HepG2 (cell line): ENCODE measurements around the gene AARSD1. TPM values are rescaled to one million over a fixed set of nuclear protein-coding genes. Genes with fewer than 3 reads are reported as not detected.

Source experiments
- EHMT2 ChIP-seq: fragments of 200-600 bp; sonication (generic); IDR thresholded peaks from 2 replicates; pipeline ENCODE4 v1.7.0; 2017; ENCODE audit warnings: antibody characterized with exemption, low read depth, low read length, borderline replicate concordance
- GATA4 ChIP-seq: sonication (generic); IDR thresholded peaks from 2 replicates; pipeline ENCODE4 v1.6.1; 2016; ENCODE audit warnings: antibody characterized with exemption, low read depth, borderline replicate concordance
- JARID2 ChIP-seq: sonication (generic); formaldehyde crosslinking; IDR thresholded peaks from 2 replicates; pipeline ENCODE4 v1.8.1; 2023; ENCODE audit warnings: missing genetic modification reagents, inconsistent platforms; ENCODE audit not compliant: insufficient replicate concordance
- LCORL ChIP-seq, 2 experiments: fragments of 450-650 bp in 1 of 2; sonication (generic) in 1 of 2; formaldehyde crosslinking in 1 of 2; IDR thresholded peaks; 2 replicates each; pipeline versions ENCODE4 v1.5.0 to v1.6.1; 2017 to 2020; ENCODE audit warnings: antibody characterized with exemption in 1 of 2, missing genetic modification reagents in 1 of 2
- MIER2 ChIP-seq: IDR thresholded peaks from 2 replicates; pipeline ENCODE4 v1.6.1; 2016; ENCODE audit warnings: missing biosample characterization, missing genetic modification reagents
- NONO ChIP-seq, 2 experiments: fragments of 450-650 bp in 1 of 2; sonication (generic) in 1 of 2; formaldehyde crosslinking in 1 of 2; IDR thresholded peaks in 1 of 2; conservative IDR thresholded peaks in 1 of 2; 2 replicates each; pipeline versions ENCODE4 v1.6.1 to v1.8.0; 2017 to 2022; ENCODE audit warnings: mild to moderate bottlenecking in 1 of 2, missing genetic modification reagents in 1 of 2, moderate library complexity in 1 of 2
- U2AF1 ChIP-seq: fragments of 200-400 bp; formaldehyde crosslinking; optimal IDR thresholded peaks from 2 replicates; pipeline ENCODE3; 2017; ENCODE audit warnings: mild to moderate bottlenecking, low read depth, low read length
- ZFP37 ChIP-seq: sonication (generic); formaldehyde crosslinking; IDR thresholded peaks from 2 replicates; pipeline ENCODE4 v1.4.0; 2020; ENCODE audit warnings: missing genetic modification reagents, borderline replicate concordance
- ZKSCAN8 ChIP-seq: IDR thresholded peaks from 2 replicates; pipeline ENCODE4 v1.6.1; 2016; ENCODE audit warnings: borderline replicate concordance, missing genetic modification reagents, missing compliant biosample characterization
- ZMYM4 ChIP-seq: sonication (generic); formaldehyde crosslinking; IDR thresholded peaks from 2 replicates; pipeline ENCODE4 v1.8.1; 2023; ENCODE audit warnings: mild to moderate bottlenecking, missing genetic modification reagents
- ZNF331 ChIP-seq: sonication (generic); formaldehyde crosslinking; IDR thresholded peaks from 2 replicates; pipeline ENCODE4 v1.4.0; 2020; ENCODE audit warnings: missing genetic modification reagents
- ZNF543 ChIP-seq: sonication (generic); formaldehyde crosslinking; IDR thresholded peaks from 2 replicates; pipeline ENCODE4 v1.4.0; 2020; ENCODE audit warnings: mild to moderate bottlenecking, missing genetic modification reagents
- ZNF766 ChIP-seq: sonication (generic); formaldehyde crosslinking; IDR thresholded peaks from 2 replicates; pipeline ENCODE4 v1.5.0; 2020; ENCODE audit warnings: missing genetic modification reagents, borderline replicate concordance
- polyA plus RNA-seq, 8 experiments: library from polyadenylated mRNA; depleted of rRNA in 3 of 8; stranded (reverse) in 7 of 8; unstranded in 1 of 8; fragments of >200 nt; fragmentation: Illumina TruSeq in 4 of 8; extraction: Trizol in 4 of 8; gene quantifications; 2 replicates each; pipeline versions ENCODE4 v1.2.1 to v1.2.3, GENCODE V29; 2011 to 2016; ENCODE audit warnings: low read depth in 4 of 8, missing spikeins in 1 of 8, mixed read lengths in 1 of 8; ENCODE audit not compliant: insufficient read depth in 1 of 8
- total RNA-seq, 5 experiments: library from RNA; depleted of rRNA; stranded (reverse); fragments of >200 nt; fragmentation: Illumina TruSeq; extraction: Trizol; gene quantifications; 2 replicates each; pipeline ENCODE4 v1.2.3, GENCODE V29; 2016; ENCODE audit warnings: low read depth in 1 of 5
- TF ChIP-seq, protein P1 (sequence below): sonication (generic); formaldehyde crosslinking; IDR thresholded peaks from 2 replicates; pipeline ENCODE4 v1.5.0; 2020; ENCODE audit warnings: missing genetic modification reagents
- TF ChIP-seq, protein P2 (sequence below): sonication (generic); formaldehyde crosslinking; IDR thresholded peaks from 2 replicates; pipeline ENCODE4 v1.5.1; 2020; ENCODE audit warnings: mild to moderate bottlenecking, missing genetic modification reagents, moderate library complexity
- TF ChIP-seq, protein P3 (sequence below): sonication (generic); formaldehyde crosslinking; IDR thresholded peaks from 2 replicates; pipeline ENCODE4 v1.8.0; 2022; ENCODE audit warnings: missing genetic modification reagents, mild to moderate bottlenecking, moderate library complexity, borderline replicate concordance
- TF ChIP-seq, protein P4 (sequence below): sonication (generic); formaldehyde crosslinking; IDR thresholded peaks from 2 replicates; pipeline ENCODE4 v1.8.0; 2022; ENCODE audit warnings: mild to moderate bottlenecking, missing genetic modification reagents
- TF ChIP-seq, protein P5 (sequence below): sonication (generic); formaldehyde crosslinking; IDR thresholded peaks from 2 replicates; pipeline ENCODE4 v1.5.1; 2020; ENCODE audit warnings: mild to moderate bottlenecking, moderate library complexity, missing genetic modification reagents

Gene AARSD1
- total and polyA plus RNA-seq, 2 of the 13 experiments (the other 11 are each of a cell fraction or from before 2014, with no cell fraction given) = 24.7 to 29.3 TPM

DNA sequence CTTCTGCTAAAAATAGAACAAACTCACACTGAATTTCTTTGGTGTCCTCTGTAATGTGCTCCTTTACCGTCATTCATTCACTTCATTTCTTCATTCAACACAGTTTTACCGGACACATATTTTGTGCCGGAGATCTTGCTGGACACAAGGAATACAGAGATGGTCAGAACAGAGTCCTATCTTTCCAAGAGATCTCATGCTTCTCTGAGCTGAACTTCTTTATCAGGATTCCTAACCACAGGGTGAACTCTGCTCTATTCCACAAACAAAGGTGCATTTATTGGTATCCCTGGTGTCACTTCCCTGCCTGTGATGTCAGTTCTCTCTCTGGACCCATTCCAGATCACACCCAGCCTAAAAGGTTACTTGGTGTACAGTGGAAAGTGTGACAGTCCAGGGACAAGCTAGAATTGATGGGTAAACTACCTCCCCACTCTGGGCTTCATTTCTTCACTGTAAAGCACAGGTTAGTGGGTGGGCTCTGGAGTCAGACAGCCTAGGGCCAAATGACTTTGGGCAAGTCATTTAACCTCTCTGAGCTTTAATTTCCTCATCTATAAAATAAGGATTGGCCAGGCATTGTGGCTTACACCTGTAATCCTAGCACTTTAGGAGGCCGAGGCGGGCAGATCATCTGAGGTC is 46.5 kb upstream of the AARSD1 start (continued):
- TF ChIP-seq, protein P1, sequence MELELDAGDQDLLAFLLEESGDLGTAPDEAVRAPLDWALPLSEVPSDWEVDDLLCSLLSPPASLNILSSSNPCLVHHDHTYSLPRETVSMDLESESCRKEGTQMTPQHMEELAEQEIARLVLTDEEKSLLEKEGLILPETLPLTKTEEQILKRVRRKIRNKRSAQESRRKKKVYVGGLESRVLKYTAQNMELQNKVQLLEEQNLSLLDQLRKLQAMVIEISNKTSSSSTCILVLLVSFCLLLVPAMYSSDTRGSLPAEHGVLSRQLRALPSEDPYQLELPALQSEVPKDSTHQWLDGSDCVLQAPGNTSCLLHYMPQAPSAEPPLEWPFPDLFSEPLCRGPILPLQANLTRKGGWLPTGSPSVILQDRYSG (CRISPR knock-in tag) = no peak
- TF ChIP-seq ZKSCAN8 (CRISPR knock-in tag) (peak; percentile 57; the same call in 1 of the 2 replicates), U2AF1 (no peak), EHMT2 (no peak), ZFP37 (CRISPR knock-in tag) (0 out of 2 replicates have a peak, but pooled peaks have one; percentile 7), ZMYM4 (CRISPR knock-in tag) (peak; percentile 19; the same call in 1 of the 2 replicates), NONO (IDR thresholded peaks at IDR 0.05) (no peak), NONO (CRISPR knock-in tag; conservative IDR thresholded peaks at IDR 0.05) (peak; percentile 78; the same call in 1 of the 2 replicates), LCORL (IDR thresholded peaks at IDR 0.05) (peak; percentile 89), LCORL (CRISPR knock-in tag; IDR thresholded peaks at IDR 0.05) (peak; percentile 92), ZNF331 (peak; percentile 79; the same call in 1 of the 2 replicates), MIER2 (CRISPR knock-in tag) (peak; percentile 79), ZNF543 (CRISPR knock-in tag) (no peak), ZNF766 (no peak), GATA4 (peak; percentile 86; the same call in 1 of the 2 replicates), JARID2 (no peak)
- TF ChIP-seq, protein P2, sequence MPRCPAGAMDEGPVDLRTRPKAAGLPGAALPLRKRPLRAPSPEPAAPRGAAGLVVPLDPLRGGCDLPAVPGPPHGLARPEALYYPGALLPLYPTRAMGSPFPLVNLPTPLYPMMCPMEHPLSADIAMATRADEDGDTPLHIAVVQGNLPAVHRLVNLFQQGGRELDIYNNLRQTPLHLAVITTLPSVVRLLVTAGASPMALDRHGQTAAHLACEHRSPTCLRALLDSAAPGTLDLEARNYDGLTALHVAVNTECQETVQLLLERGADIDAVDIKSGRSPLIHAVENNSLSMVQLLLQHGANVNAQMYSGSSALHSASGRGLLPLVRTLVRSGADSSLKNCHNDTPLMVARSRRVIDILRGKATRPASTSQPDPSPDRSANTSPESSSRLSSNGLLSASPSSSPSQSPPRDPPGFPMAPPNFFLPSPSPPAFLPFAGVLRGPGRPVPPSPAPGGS (CRISPR knock-in tag) = 0 out of 2 replicates have a peak, but pooled peaks have one; percentile 66
- TF ChIP-seq, protein P3, sequence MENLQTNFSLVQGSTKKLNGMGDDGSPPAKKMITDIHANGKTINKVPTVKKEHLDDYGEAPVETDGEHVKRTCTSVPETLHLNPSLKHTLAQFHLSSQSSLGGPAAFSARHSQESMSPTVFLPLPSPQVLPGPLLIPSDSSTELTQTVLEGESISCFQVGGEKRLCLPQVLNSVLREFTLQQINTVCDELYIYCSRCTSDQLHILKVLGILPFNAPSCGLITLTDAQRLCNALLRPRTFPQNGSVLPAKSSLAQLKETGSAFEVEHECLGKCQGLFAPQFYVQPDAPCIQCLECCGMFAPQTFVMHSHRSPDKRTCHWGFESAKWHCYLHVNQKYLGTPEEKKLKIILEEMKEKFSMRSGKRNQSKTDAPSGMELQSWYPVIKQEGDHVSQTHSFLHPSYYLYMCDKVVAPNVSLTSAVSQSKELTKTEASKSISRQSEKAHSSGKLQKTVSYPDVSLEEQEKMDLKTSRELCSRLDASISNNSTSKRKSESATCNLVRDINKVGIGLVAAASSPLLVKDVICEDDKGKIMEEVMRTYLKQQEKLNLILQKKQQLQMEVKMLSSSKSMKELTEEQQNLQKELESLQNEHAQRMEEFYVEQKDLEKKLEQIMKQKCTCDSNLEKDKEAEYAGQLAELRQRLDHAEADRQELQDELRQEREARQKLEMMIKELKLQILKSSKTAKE (CRISPR knock-in tag) = 0 out of 2 replicates have a peak, but pooled peaks have one; percentile 12
- TF ChIP-seq, protein P4, sequence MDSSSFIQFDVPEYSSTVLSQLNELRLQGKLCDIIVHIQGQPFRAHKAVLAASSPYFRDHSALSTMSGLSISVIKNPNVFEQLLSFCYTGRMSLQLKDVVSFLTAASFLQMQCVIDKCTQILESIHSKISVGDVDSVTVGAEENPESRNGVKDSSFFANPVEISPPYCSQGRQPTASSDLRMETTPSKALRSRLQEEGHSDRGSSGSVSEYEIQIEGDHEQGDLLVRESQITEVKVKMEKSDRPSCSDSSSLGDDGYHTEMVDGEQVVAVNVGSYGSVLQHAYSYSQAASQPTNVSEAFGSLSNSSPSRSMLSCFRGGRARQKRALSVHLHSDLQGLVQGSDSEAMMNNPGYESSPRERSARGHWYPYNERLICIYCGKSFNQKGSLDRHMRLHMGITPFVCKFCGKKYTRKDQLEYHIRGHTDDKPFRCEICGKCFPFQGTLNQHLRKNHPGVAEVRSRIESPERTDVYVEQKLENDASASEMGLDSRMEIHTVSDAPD = 0 out of 2 replicates have a peak, but pooled peaks have one; percentile 55
- TF ChIP-seq, protein P5, sequence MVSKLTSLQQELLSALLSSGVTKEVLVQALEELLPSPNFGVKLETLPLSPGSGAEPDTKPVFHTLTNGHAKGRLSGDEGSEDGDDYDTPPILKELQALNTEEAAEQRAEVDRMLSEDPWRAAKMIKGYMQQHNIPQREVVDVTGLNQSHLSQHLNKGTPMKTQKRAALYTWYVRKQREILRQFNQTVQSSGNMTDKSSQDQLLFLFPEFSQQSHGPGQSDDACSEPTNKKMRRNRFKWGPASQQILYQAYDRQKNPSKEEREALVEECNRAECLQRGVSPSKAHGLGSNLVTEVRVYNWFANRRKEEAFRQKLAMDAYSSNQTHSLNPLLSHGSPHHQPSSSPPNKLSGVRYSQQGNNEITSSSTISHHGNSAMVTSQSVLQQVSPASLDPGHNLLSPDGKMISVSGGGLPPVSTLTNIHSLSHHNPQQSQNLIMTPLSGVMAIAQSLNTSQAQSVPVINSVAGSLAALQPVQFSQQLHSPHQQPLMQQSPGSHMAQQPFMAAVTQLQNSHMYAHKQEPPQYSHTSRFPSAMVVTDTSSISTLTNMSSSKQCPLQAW (CRISPR knock-in tag) = peak; percentile 87
